Trophoblast cell (in vitro differentiated cells and primary cell): ENCODE data around the gene USP54.

Source experiments
- DNase-seq, 2 donors: peaks; one replicate each; pipeline ENCODE4 v3.0.0-alpha.2; 2016
- H2AFZ ChIP-seq: 2 replicates; pipeline ENCODE4 v1.6.1; 2013; ENCODE audit warnings: low read length, moderate library complexity, mild to moderate bottlenecking; ENCODE audit not compliant: insufficient read depth, poor library complexity
- H2AK5ac ChIP-seq: 2 replicates; pipeline ENCODE4 v1.6.1; 2013; ENCODE audit warnings: mild to moderate bottlenecking, low read length
- H2BK120ac ChIP-seq: 2 replicates; pipeline ENCODE4 v1.6.1; 2013; ENCODE audit warnings: low read length, mild to moderate bottlenecking, moderate library complexity; ENCODE audit not compliant: insufficient read depth, poor library complexity
- H2BK12ac ChIP-seq: 2 replicates; pipeline ENCODE4 v1.6.1; 2013; ENCODE audit warnings: mild to moderate bottlenecking, low read length, moderate library complexity
- H2BK5ac ChIP-seq: 2 replicates; pipeline ENCODE4 v1.6.1; 2013; ENCODE audit warnings: low read length, low read depth, moderate library complexity, mild to moderate bottlenecking; ENCODE audit not compliant: poor library complexity
- H3K14ac ChIP-seq: 2 replicates; pipeline ENCODE4 v1.6.1; 2013; ENCODE audit warnings: mild to moderate bottlenecking, low read length
- H3K18ac ChIP-seq: 2 replicates; pipeline ENCODE4 v1.6.1; 2013; ENCODE audit warnings: mild to moderate bottlenecking, low read length
- H3K23ac ChIP-seq: 2 replicates; pipeline ENCODE4 v1.6.1; 2013; ENCODE audit warnings: low read length
- H3K27ac ChIP-seq: 2 replicates; pipeline ENCODE4 v1.5.1; 2013; ENCODE audit warnings: low read depth, mild to moderate bottlenecking, inconsistent platforms, low read length, moderate library complexity
- H3K27me3 ChIP-seq: 2 replicates; pipeline ENCODE4 v1.6.1; 2013; ENCODE audit warnings: inconsistent platforms, mild to moderate bottlenecking, low read length, moderate library complexity; ENCODE audit not compliant: insufficient read depth
- H3K36me3 ChIP-seq, 2 experiments: 1 replicate in 1 of 2; 2 replicates in 1 of 2; pipeline ENCODE4 v1.6.1; 2013; ENCODE audit warnings: low read length in 2 of 2, mild to moderate bottlenecking in 2 of 2, moderate library complexity in 1 of 2; ENCODE audit not compliant: insufficient read depth in 2 of 2, control insufficient read depth in 1 of 2
- H3K4ac ChIP-seq: 2 replicates; pipeline ENCODE4 v1.6.1; 2013; ENCODE audit warnings: low read depth, mild to moderate bottlenecking, low read length, moderate library complexity
- H3K4me1 ChIP-seq, 2 experiments: 1 replicate in 1 of 2; 2 replicates in 1 of 2; pipeline ENCODE4 v1.6.1; 2013; ENCODE audit warnings: low read length in 2 of 2, mild to moderate bottlenecking in 2 of 2, moderate library complexity in 1 of 2; ENCODE audit not compliant: insufficient read depth in 2 of 2, control insufficient read depth in 1 of 2
- H3K4me2 ChIP-seq: 2 replicates; pipeline ENCODE4 v1.6.1; 2013; ENCODE audit warnings: inconsistent platforms, mild to moderate bottlenecking, low read length, moderate library complexity
- H3K4me3 ChIP-seq: 2 replicates; pipeline ENCODE4 v1.5.1; 2013; ENCODE audit warnings: mild to moderate bottlenecking, low read depth, low read length, inconsistent platforms
- H3K79me1 ChIP-seq: one replicate; pipeline ENCODE4 v1.6.1; 2013; ENCODE audit warnings: low read length
- H3K79me2 ChIP-seq: 2 replicates; pipeline ENCODE4 v1.6.1; 2013; ENCODE audit warnings: low read length, mild to moderate bottlenecking; ENCODE audit not compliant: control insufficient read depth, insufficient read depth, poor library complexity
- H3K9ac ChIP-seq: 2 replicates; pipeline ENCODE4 v1.6.1; 2013; ENCODE audit warnings: mild to moderate bottlenecking, low read length
- H3K9me3 ChIP-seq: 2 replicates; pipeline ENCODE4 v1.6.1; 2013; ENCODE audit warnings: low read depth, mild to moderate bottlenecking, control low read depth, inconsistent platforms, low read length; ENCODE audit not compliant: insufficient read depth
- H4K12ac ChIP-seq: 2 replicates; pipeline ENCODE4 v1.6.1; 2013; ENCODE audit warnings: low read depth, mild to moderate bottlenecking, low read length, moderate library complexity
- H4K8ac ChIP-seq: 2 replicates; pipeline ENCODE4 v1.6.1; 2013; ENCODE audit warnings: low read depth, mild to moderate bottlenecking, low read length, moderate library complexity
- H4K91ac ChIP-seq: one replicate; pipeline ENCODE4 v1.6.1; 2013; ENCODE audit warnings: low read depth, mild to moderate bottlenecking, low read length, moderate library complexity
- WGBS: extraction: QIAGEN DNeasy Blood & Tissue Kit; methylation state at CpG from one replicate; pipeline ENCODE4 v1.1.7; 2013; ENCODE audit warnings: missing lambda C conversion rate; ENCODE audit not compliant: insufficient read length, insufficient coverage; ENCODE audit errors: extremely low coverage; 5-methylcytosine and 5-hydroxymethylcytosine counted together

Gene USP54

DNA sequence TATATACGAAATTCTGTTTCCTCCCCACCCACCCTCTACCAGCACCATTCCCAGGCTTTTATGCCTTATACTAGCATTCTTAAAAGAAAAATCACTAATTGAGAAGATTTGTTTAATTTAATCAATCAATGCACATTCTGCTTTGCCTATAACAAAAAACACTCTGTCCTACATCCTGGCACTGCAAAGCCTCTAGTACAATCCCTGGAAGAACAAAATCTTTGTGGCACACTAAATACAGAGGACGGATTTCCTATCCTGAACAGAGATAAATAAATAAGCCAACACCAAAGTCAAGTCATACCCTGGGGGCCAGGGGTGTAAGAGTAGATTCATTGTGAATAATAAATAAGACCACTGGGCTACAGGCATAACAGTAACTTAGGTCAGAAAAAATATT lies 34.3 kb downstream of the USP54 start:
- Histone ChIP-seq H4K91ac (no peak overlapping the region), H3K23ac (no peak overlapping the region), H3K9me3 (no peaks in the 10 kb centered on the region), H2BK5ac (no peak overlapping the region), H3K9ac (no peak overlapping the region), H3K4ac (no peak overlapping the region), H4K12ac (no peak overlapping the region), H3K27ac (no peak overlapping the region), H3K4me2 (no peak overlapping the region), H3K36me3 (no peaks in the 10 kb centered on the region), H3K18ac (no peak overlapping the region), H3K79me2 (no peaks in the 10 kb centered on the region), H2AK5ac (no peak overlapping the region), H4K8ac (no peak overlapping the region), H2BK120ac (no peak overlapping the region), H2BK12ac (no peak overlapping the region), H3K4me3 (no peak overlapping the region), H2AFZ (no peak overlapping the region), H3K14ac (no peak overlapping the region), H3K27me3 (no peaks in the 10 kb centered on the region), H3K4me1 (no peaks in the 10 kb centered on the region), H3K79me1 (no peaks in the 10 kb centered on the region)
- DNase-seq: no peak
- no CpG with 5 or more reads among the region's 2 CpGs for WGBS

DNA sequence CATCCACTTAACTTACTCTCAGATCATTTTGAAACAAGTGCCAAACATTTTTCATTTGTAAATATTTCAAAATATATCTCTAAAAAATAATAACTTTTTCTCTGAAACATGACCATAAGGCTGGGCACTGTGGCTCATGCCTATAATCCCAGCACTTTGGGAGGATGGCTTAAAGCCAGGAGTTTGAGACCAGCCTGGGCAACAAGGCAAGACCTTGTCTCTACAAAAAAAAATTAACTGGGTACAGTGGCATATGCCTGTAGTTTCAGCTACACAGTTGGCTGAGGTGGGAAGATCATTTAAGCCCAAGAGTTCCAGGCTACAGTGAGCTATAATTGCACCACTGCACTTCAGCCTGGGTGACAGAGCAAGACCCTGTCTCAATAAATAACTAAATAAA lies 36.4 kb downstream of the USP54 start:
- H2BK12ac ChIP-seq: no peak overlapping the region
- DNase-seq: no peak

DNA sequence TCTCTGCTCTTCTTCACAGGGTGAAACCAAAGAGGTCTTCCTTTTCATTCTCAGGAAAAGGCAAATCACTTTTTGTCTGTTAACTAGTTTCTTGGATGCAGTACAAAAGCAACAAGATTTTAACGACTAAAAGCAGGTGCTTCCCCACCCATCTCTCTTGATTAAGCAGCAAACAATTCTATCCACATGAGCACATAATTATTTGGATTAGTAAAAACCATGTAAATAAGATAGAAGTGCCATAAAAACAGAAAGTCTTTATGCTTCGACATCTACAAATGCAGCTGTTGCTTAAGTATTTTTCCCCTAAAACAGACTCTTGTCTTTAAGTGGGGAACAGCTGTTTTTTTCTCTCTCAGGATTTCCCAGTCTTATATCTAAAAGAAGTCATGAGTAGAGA lies 37.4 kb downstream of the USP54 start:
- H3K79me2 ChIP-seq: no peaks in the 10 kb centered on the region
- H2AFZ ChIP-seq: no peak overlapping the region
- H3K36me3 ChIP-seq: no peaks in the 10 kb centered on the region
- no peak overlapping the region for H2BK5ac ChIP-seq
- no peak overlapping the region for H3K23ac ChIP-seq
- H3K4me1 ChIP-seq: no peaks in the 10 kb centered on the region
- H3K4me3 ChIP-seq: no peak overlapping the region
- H3K18ac ChIP-seq: no peak overlapping the region
- no peaks in the 10 kb centered on the region for H3K9me3 ChIP-seq
- no peak overlapping the region for H2BK12ac ChIP-seq
- H3K9ac ChIP-seq: no peak overlapping the region
- no peak overlapping the region for H4K8ac ChIP-seq
- WGBS: no CpG with 5 or more reads among the region's 2 CpGs
- no peak overlapping the region for H3K4ac ChIP-seq
- H4K91ac ChIP-seq: no peak overlapping the region
- no peak overlapping the region for H3K27ac ChIP-seq
- DNase-seq: no peak
- no peak overlapping the region for H3K4me2 ChIP-seq
- H2BK120ac ChIP-seq: no peak overlapping the region
- H2AK5ac ChIP-seq: no peak overlapping the region
- no peak overlapping the region for H4K12ac ChIP-seq
- no peaks in the 10 kb centered on the region for H3K27me3 ChIP-seq
- H3K79me1 ChIP-seq: no peaks in the 10 kb centered on the region
- H3K14ac ChIP-seq: no peak overlapping the region

More for the DNA sequence above, 36.4 kb downstream of the USP54 start:
- H3K18ac ChIP-seq: no peak overlapping the region
- H2BK120ac ChIP-seq: no peak overlapping the region
- H2AK5ac ChIP-seq: no peak overlapping the region
- no peak overlapping the region for H4K8ac ChIP-seq
- no peak overlapping the region for H4K91ac ChIP-seq
- no peak overlapping the region for H3K27ac ChIP-seq
- no peak overlapping the region for H3K4me3 ChIP-seq
- no peaks in the 10 kb centered on the region for H3K79me1 ChIP-seq
- no peaks in the 10 kb centered on the region for H3K79me2 ChIP-seq
- H3K23ac ChIP-seq: no peak overlapping the region
- no peak overlapping the region for H2BK5ac ChIP-seq
- H3K27me3 ChIP-seq: no peaks in the 10 kb centered on the region
- no peak overlapping the region for H4K12ac ChIP-seq
- H3K36me3 ChIP-seq: no peaks in the 10 kb centered on the region
- no peak overlapping the region for H3K14ac ChIP-seq
- no peak overlapping the region for H3K4ac ChIP-seq
- no peak overlapping the region for H2AFZ ChIP-seq
- H3K4me1 ChIP-seq: no peaks in the 10 kb centered on the region
- H3K4me2 ChIP-seq: no peak overlapping the region
- H3K9ac ChIP-seq: no peak overlapping the region
- no peaks in the 10 kb centered on the region for H3K9me3 ChIP-seq

DNA sequence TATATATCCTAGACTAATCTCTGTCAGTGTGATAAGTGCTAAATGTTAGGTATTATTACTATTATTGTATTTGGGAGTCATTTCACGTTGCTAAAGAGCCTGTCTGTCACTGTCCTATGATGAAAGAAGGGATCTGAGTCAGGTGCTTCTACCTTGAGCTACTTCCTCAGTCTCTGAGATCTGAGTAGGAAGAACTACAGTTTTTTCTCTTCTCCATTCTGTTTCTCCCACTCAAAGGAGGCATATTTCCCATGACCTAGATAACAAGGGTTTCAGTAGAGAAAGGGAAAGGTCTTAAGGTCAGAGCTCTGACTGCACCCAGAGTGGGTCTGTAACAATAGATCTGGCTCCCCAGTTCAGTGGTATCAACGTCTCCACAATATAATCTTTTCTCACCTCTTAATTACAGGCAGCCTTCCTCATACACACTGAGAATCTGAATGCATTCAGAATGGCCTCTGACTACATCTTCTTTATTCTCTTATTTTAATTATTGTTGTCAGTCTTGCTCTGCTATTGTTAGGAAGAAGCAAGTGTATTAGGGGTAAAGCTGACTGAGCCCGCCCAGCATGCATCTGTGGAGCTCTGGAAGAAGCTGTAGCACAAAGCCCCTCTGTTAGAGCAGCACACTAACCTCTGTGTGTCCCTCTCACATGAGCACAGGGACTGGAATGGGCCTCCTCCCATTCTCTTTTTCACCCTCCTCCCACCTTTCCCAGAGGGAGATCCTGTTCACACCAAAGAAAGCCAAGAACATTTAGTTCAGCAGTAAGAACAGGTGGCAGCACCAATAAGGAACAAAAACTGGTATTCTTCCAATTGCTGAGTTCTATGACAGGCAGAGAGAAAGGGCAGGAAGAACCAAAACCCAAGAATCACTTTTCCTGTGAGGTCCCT lies 38.1 kb downstream of the USP54 start:
- H3K4ac ChIP-seq: no peak overlapping the region
- H3K4me2 ChIP-seq: no peak overlapping the region
- H3K36me3 ChIP-seq: no peaks in the 10 kb centered on the region
- no peak overlapping the region for H4K12ac ChIP-seq
- no peak overlapping the region for H3K14ac ChIP-seq
- H3K9me3 ChIP-seq: no peaks in the 10 kb centered on the region
- no peak for DNase-seq
- no peaks in the 10 kb centered on the region for H3K79me2 ChIP-seq
- H2BK120ac ChIP-seq: no peak overlapping the region
- H3K4me3 ChIP-seq: no peak overlapping the region
- H3K27ac ChIP-seq: no peak overlapping the region
- H2AK5ac ChIP-seq: no peak overlapping the region
- no peak overlapping the region for H2AFZ ChIP-seq
- no peak overlapping the region for H3K23ac ChIP-seq
- H3K27me3 ChIP-seq: no peaks in the 10 kb centered on the region
- H4K8ac ChIP-seq: no peak overlapping the region
- no peak overlapping the region for H4K91ac ChIP-seq
- no peak overlapping the region for H2BK12ac ChIP-seq
- H3K79me1 ChIP-seq: no peaks in the 10 kb centered on the region
- no peak overlapping the region for H3K9ac ChIP-seq
- H3K18ac ChIP-seq: no peak overlapping the region
- WGBS: no CpG with 5 or more reads among the region's 3 CpGs
- H3K4me1 ChIP-seq: no peaks in the 10 kb centered on the region
- H2BK5ac ChIP-seq: no peak overlapping the region
